Gastroesophageal sphincter (tissue), 3 donors: Measurements from ENCODE around the gene OPCML.

ENCODE experiments used
- POLR2A ChIP-seq, 2 donors: fragments of 450-650 bp; IDR thresholded peaks; one replicate each; pipeline ENCODE4 v1.6.1; 2017; ENCODE audit warnings: antibody characterized with exemption in 2 of 2, mild to moderate bottlenecking in 2 of 2, moderate library complexity in 1 of 2
- TF ChIP-seq, protein P1 (sequence below), 4 experiments: fragments of 200-600 bp in 2 of 4; fragments of 450-650 bp in 2 of 4; sonication (generic) in 1 of 4; IDR thresholded peaks; one replicate each; pipeline ENCODE4 v1.5.1; 2017 to 2019; ENCODE audit warnings: antibody characterized with exemption in 4 of 4, mild to moderate bottlenecking in 2 of 4, moderate library complexity in 2 of 4

DNA sequence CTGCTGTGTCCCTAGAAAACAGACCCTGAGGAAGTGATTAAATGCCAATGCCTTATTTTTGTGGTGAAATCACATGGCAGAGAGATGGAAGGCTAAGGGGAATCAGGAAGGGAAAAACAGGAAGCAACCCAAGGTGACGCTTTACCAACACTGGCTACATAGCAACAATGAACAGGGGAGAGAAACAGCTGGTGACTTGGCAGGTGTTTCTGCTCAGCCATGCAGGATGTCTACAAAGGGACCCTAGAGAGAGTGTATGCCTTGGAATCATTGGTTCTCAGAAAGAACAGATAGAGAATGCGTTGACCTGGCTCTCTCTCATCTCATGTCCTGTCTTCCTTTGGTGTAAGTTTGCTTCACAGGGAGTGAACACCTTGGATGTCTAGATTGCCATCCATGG is 911.9 kb downstream of the OPCML start:
- TF ChIP-seq, protein P1, sequence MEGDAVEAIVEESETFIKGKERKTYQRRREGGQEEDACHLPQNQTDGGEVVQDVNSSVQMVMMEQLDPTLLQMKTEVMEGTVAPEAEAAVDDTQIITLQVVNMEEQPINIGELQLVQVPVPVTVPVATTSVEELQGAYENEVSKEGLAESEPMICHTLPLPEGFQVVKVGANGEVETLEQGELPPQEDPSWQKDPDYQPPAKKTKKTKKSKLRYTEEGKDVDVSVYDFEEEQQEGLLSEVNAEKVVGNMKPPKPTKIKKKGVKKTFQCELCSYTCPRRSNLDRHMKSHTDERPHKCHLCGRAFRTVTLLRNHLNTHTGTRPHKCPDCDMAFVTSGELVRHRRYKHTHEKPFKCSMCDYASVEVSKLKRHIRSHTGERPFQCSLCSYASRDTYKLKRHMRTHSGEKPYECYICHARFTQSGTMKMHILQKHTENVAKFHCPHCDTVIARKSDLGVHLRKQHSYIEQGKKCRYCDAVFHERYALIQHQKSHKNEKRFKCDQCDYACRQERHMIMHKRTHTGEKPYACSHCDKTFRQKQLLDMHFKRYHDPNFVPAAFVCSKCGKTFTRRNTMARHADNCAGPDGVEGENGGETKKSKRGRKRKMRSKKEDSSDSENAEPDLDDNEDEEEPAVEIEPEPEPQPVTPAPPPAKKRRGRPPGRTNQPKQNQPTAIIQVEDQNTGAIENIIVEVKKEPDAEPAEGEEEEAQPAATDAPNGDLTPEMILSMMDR (IDR thresholded peaks at IDR 0.05), result no peak
- TF ChIP-seq POLR2A (IDR thresholded peaks at IDR 0.05), result no peak
